ENCODE results near the gene FRMD4A.
"Not testable (repeated sequence)": the region's sequence is repeated elsewhere in the genome, so short reads cannot be mapped to it uniquely, and the experiment has no call there.

The FRMD4A gene

GRCh38 chr10:14163377-14164086 lies 167.2 kb downstream of the FRMD4A start:
- Histone ChIP-seq H3K27ac (no peak overlapping the region), H3K4me3 (no peak overlapping the region)

- no peak overlapping the region for H3K4me3 ChIP-seq
- H3K27ac ChIP-seq: no peak overlapping the region
Observed at GRCh38 chr10:14162629-14163344, 167.9 kb downstream of the FRMD4A start.

- H3K27ac ChIP-seq: no peak overlapping the region
- H3K4me3 ChIP-seq: no peak overlapping the region
Observed at GRCh38 chr10:14162061-14162460, 168.7 kb downstream of the FRMD4A start.

GRCh38 chr10:14160299-14160698 lies 170.4 kb downstream of the FRMD4A start:
- H3K27ac ChIP-seq: no peak overlapping the region
- H3K4me3 ChIP-seq: no peak overlapping the region

- no peak overlapping the region for H3K27ac ChIP-seq
- no peak overlapping the region for H3K4me3 ChIP-seq
Observed at GRCh38 chr10:14158575-14158974, 172.1 kb downstream of the FRMD4A start.

GRCh38 chr10:14156104-14156503 lies 174.6 kb downstream of the FRMD4A start:
- Histone ChIP-seq H3K27ac (no peak overlapping the region), H3K4me3 (no peak overlapping the region)

- no peak overlapping the region for H3K4me3 ChIP-seq
- no peak overlapping the region for H3K27ac ChIP-seq
Observed at GRCh38 chr10:14153570-14154055, 177.1 kb downstream of the FRMD4A start.

GRCh38 chr10:14151571-14151970 lies 179.2 kb downstream of the FRMD4A start:
- Histone ChIP-seq H3K4me3 (no peak overlapping the region), H3K27ac (no peak overlapping the region)

- no peak overlapping the region for H3K4me3 ChIP-seq
- H3K27ac ChIP-seq: no peak overlapping the region
Observed at GRCh38 chr10:14150526-14150925, 180.2 kb downstream of the FRMD4A start.

- H3K27ac ChIP-seq: no peak overlapping the region
- no peak overlapping the region for H3K4me3 ChIP-seq
Observed at GRCh38 chr10:14146501-14146900, 184.2 kb downstream of the FRMD4A start.

- H3K4me3 ChIP-seq: no peak overlapping the region
- H3K27ac ChIP-seq: no peak overlapping the region
Observed at GRCh38 chr10:14146025-14146424, 184.7 kb downstream of the FRMD4A start.

- no peak overlapping the region for H3K27ac ChIP-seq
- no peak overlapping the region for H3K4me3 ChIP-seq
Observed at GRCh38 chr10:14144451-14144850, 186.3 kb downstream of the FRMD4A start.

- no peak overlapping the region for H3K4me3 ChIP-seq
Observed at GRCh38 chr10:14142606-14143250, 188.0 kb downstream of the FRMD4A start.

GRCh38 chr10:14141283-14141682 lies 189.4 kb downstream of the FRMD4A start:
- Histone ChIP-seq H3K27ac (no peak overlapping the region), H3K4me3 (no peak overlapping the region)

More at GRCh38 chr10:14142606-14143250, 188.0 kb downstream of the FRMD4A start:
- no peak overlapping the region for H3K27ac ChIP-seq

GRCh38 chr10:14137391-14137790 lies 193.3 kb downstream of the FRMD4A start:
- Histone ChIP-seq H3K27ac (no peak overlapping the region), H3K4me3 (no peak overlapping the region)

- H3K4me3 ChIP-seq, H3K27ac ChIP-seq: not testable (repeated sequence)
Observed at GRCh38 chr10:14135196-14135595, 195.5 kb downstream of the FRMD4A start.

- no peak overlapping the region for H3K27ac ChIP-seq
- no peak overlapping the region for H3K4me3 ChIP-seq
Observed at GRCh38 chr10:14134275-14134674, 196.4 kb downstream of the FRMD4A start.

GRCh38 chr10:14131261-14131960 lies 199.3 kb downstream of the FRMD4A start:
- Histone ChIP-seq H3K4me3 (no peak overlapping the region), H3K27ac (no peak overlapping the region)

GRCh38 chr10:14129770-14130169 lies 201.0 kb downstream of the FRMD4A start:
- H3K4me3 ChIP-seq: no peak overlapping the region
- no peak overlapping the region for H3K27ac ChIP-seq

- Histone ChIP-seq H3K27ac (no peak overlapping the region), H3K4me3 (no peak overlapping the region)
Observed at GRCh38 chr10:14128519-14128918, 202.2 kb downstream of the FRMD4A start.

All from skin epidermis (tissue), 12 donors.